ENCODE results near the gene NRXN3. TPM values are rescaled to one million over a fixed set of nuclear protein-coding genes. Genes with fewer than 3 reads are reported as not detected.

The NRXN3 gene
- total RNA-seq, 1 experiment from 2014 or later = not detected

- CTCF ChIA-PET = interaction anchor here (0.7 kb wide), 1 partner anchor 70 kb away, joined by 3 read pairs; no protein-coding TSS in a partner anchor
- no TSS peak for BruUV-seq (replicated peaks)
- H3K4me1 Mint-ChIP-seq (ENCODE audit: low read depth, unreplicated experiment) = no peaks in the 10 kb centered on the region
- TF ChIP-seq CTCF (IDR thresholded peaks at IDR 0.05; ENCODE audit: unreplicated experiment) = no peak
- H3K27ac Mint-ChIP-seq (ENCODE audit: unreplicated experiment) = no peak overlapping the region
- no peak for DNase-seq
- no peak overlapping the region for H3K4me3 Mint-ChIP-seq (ENCODE audit: low read depth, unreplicated experiment)
- peaks cover 8% of the 10 kb centered on the region for H3K9me3 Mint-ChIP-seq (ENCODE audit: low read depth, unreplicated experiment)
- no peaks in the 10 kb centered on the region for H3K36me3 Mint-ChIP-seq (ENCODE audit: insufficient read depth, unreplicated experiment)
- no peaks in the 10 kb centered on the region for H3K27me3 Mint-ChIP-seq (ENCODE audit: unreplicated experiment)
- intact Hi-C loops (cut with micrococcal nuclease; ENCODE audit: unreplicated experiment) = no loop called here
These were observed 874.9 kb downstream of the NRXN3 start for GRCh38 chr14:79044894-79045624.

- Mint-ChIP-seq H3K36me3 (ENCODE audit: insufficient read depth, unreplicated experiment) (no peaks in the 10 kb centered on the region), H3K4me3 (ENCODE audit: low read depth, unreplicated experiment) (no peak overlapping the region), H3K27ac (ENCODE audit: unreplicated experiment) (no peak overlapping the region), H3K27me3 (ENCODE audit: unreplicated experiment) (peaks cover 8% of the 10 kb centered on the region), H3K4me1 (ENCODE audit: low read depth, unreplicated experiment) (no peaks in the 10 kb centered on the region), H3K9me3 (ENCODE audit: low read depth, unreplicated experiment) (peaks cover 4% of the 10 kb centered on the region)
- intact Hi-C loops (cut with micrococcal nuclease; ENCODE audit: unreplicated experiment) = no loop called here
- no peak for TF ChIP-seq CTCF (IDR thresholded peaks at IDR 0.05; ENCODE audit: unreplicated experiment)
- no peak for DNase-seq
- no TSS peak for BruUV-seq (replicated peaks)
- CTCF ChIA-PET = no interaction called here
These were observed 880.9 kb downstream of the NRXN3 start for GRCh38 chr14:79050787-79051727.

- CTCF ChIA-PET = no interaction called here
- Mint-ChIP-seq H3K27me3 (ENCODE audit: unreplicated experiment) (peaks cover 8% of the 10 kb centered on the region), H3K9me3 (ENCODE audit: low read depth, unreplicated experiment) (peaks cover 4% of the 10 kb centered on the region), H3K36me3 (ENCODE audit: insufficient read depth, unreplicated experiment) (no peaks in the 10 kb centered on the region), H3K4me3 (ENCODE audit: low read depth, unreplicated experiment) (no peak overlapping the region), H3K4me1 (ENCODE audit: low read depth, unreplicated experiment) (no peaks in the 10 kb centered on the region), H3K27ac (ENCODE audit: unreplicated experiment) (no peak overlapping the region)
- no peak for TF ChIP-seq CTCF (IDR thresholded peaks at IDR 0.05; ENCODE audit: unreplicated experiment)
- no TSS peak for BruUV-seq (replicated peaks)
- DNase-seq = no peak
- intact Hi-C loops (cut with micrococcal nuclease; ENCODE audit: unreplicated experiment) = no loop called here
These were observed 881.6 kb downstream of the NRXN3 start for GRCh38 chr14:79051742-79052141.

GRCh38 chr14:79056879-79057278 lies 886.7 kb downstream of the NRXN3 start:
- H3K4me1 Mint-ChIP-seq (ENCODE audit: low read depth, unreplicated experiment) = no peaks in the 10 kb centered on the region
- no peaks in the 10 kb centered on the region for H3K36me3 Mint-ChIP-seq (ENCODE audit: insufficient read depth, unreplicated experiment)
- intact Hi-C loops (cut with micrococcal nuclease; ENCODE audit: unreplicated experiment) = no loop called here
- no TSS peak for BruUV-seq (replicated peaks)
- no peak overlapping the region for H3K27ac Mint-ChIP-seq (ENCODE audit: unreplicated experiment)
- TF ChIP-seq CTCF (IDR thresholded peaks at IDR 0.05; ENCODE audit: unreplicated experiment) = no peak
- H3K4me3 Mint-ChIP-seq (ENCODE audit: low read depth, unreplicated experiment) = no peak overlapping the region
- peaks cover 17% of the 10 kb centered on the region for H3K9me3 Mint-ChIP-seq (ENCODE audit: low read depth, unreplicated experiment)
- CTCF ChIA-PET = no interaction called here
- peaks cover 8% of the 10 kb centered on the region for H3K27me3 Mint-ChIP-seq (ENCODE audit: unreplicated experiment)
- no peak for DNase-seq
